ENCODE results near the gene ADGRD1.

Gene ADGRD1

GRCh38 chr12:131108177-131108955 is 154.7 kb downstream of the ADGRD1 start:
- H3K4me2 ChIP-seq (ENCODE audit: low read length) = no peak overlapping the region
- H2BK12ac ChIP-seq (ENCODE audit: low read length) = no peak overlapping the region
- no peak overlapping the region for H4K91ac ChIP-seq (ENCODE audit: low read depth, low read length)
- WGBS (ENCODE audit: extremely low coverage, insufficient coverage, insufficient read length) = no CpG with 5 or more reads among the region's 10 CpGs
- no peak overlapping the region for H2AK5ac ChIP-seq (ENCODE audit: low read length)
- H3K14ac ChIP-seq (ENCODE audit: low read length) = no peak overlapping the region
- H3K79me1 ChIP-seq (ENCODE audit: low read length) = no peaks in the 10 kb centered on the region
- H3K79me2 ChIP-seq (ENCODE audit: control insufficient read depth, insufficient read depth, low read length, poor library complexity) = no peaks in the 10 kb centered on the region
- no peak for DNase-seq
- no peak overlapping the region for H3K23ac ChIP-seq (ENCODE audit: low read length)
- H3K9me3 ChIP-seq (ENCODE audit: insufficient read depth, low read depth, low read length) = peaks cover 5% of the 10 kb centered on the region
- no peak overlapping the region for H2BK5ac ChIP-seq (ENCODE audit: low read depth, low read length, poor library complexity)
- H3K27me3 ChIP-seq (ENCODE audit: insufficient read depth, low read length) = no peaks in the 10 kb centered on the region
- no peak overlapping the region for H3K18ac ChIP-seq (ENCODE audit: low read length)
- no peak overlapping the region for H4K8ac ChIP-seq (ENCODE audit: low read depth, low read length)
- H3K27ac ChIP-seq (ENCODE audit: low read depth, low read length) = no peak overlapping the region
- no peaks in the 10 kb centered on the region for H3K4me1 ChIP-seq (ENCODE audit: control insufficient read depth in 1 of 2, insufficient read depth in 2 of 2, low read length in 2 of 2)
- no peaks in the 10 kb centered on the region for H3K36me3 ChIP-seq (ENCODE audit: control insufficient read depth in 1 of 2, insufficient read depth in 2 of 2, low read length in 2 of 2)
- no peak overlapping the region for H2BK120ac ChIP-seq (ENCODE audit: insufficient read depth, low read length, poor library complexity)
- H3K4me3 ChIP-seq (ENCODE audit: low read depth, low read length) = peak overlapping the region; percentile 34
- no peak overlapping the region for H2AFZ ChIP-seq (ENCODE audit: insufficient read depth, low read length, poor library complexity)
- no peak overlapping the region for H3K4ac ChIP-seq (ENCODE audit: low read depth, low read length)
- H3K9ac ChIP-seq (ENCODE audit: low read length) = no peak overlapping the region
- H4K12ac ChIP-seq (ENCODE audit: low read depth, low read length) = no peak overlapping the region

GRCh38 chr12:131111446-131111845 is 157.7 kb downstream of the ADGRD1 start:
- Histone ChIP-seq H2AK5ac (ENCODE audit: low read length) (no peak overlapping the region), H3K4me2 (ENCODE audit: low read length) (no peak overlapping the region), H3K9me3 (ENCODE audit: insufficient read depth, low read depth, low read length) (peaks cover 9% of the 10 kb centered on the region), H3K23ac (ENCODE audit: low read length) (no peak overlapping the region), H3K79me2 (ENCODE audit: control insufficient read depth, insufficient read depth, low read length, poor library complexity) (no peaks in the 10 kb centered on the region), H4K12ac (ENCODE audit: low read depth, low read length) (no peak overlapping the region), H3K14ac (ENCODE audit: low read length) (no peak overlapping the region), H3K4me3 (ENCODE audit: low read depth, low read length) (no peak overlapping the region), H3K9ac (ENCODE audit: low read length) (no peak overlapping the region), H3K18ac (ENCODE audit: low read length) (no peak overlapping the region), H3K4me1 (ENCODE audit: control insufficient read depth in 1 of 2, insufficient read depth in 2 of 2, low read length in 2 of 2) (no peaks in the 10 kb centered on the region), H3K36me3 (ENCODE audit: control insufficient read depth in 1 of 2, insufficient read depth in 2 of 2, low read length in 2 of 2) (no peaks in the 10 kb centered on the region), H2BK5ac (ENCODE audit: low read depth, low read length, poor library complexity) (no peak overlapping the region), H2BK120ac (ENCODE audit: insufficient read depth, low read length, poor library complexity) (no peak overlapping the region), H2AFZ (ENCODE audit: insufficient read depth, low read length, poor library complexity) (no peak overlapping the region), H4K91ac (ENCODE audit: low read depth, low read length) (no peak overlapping the region), H3K4ac (ENCODE audit: low read depth, low read length) (no peak overlapping the region), H2BK12ac (ENCODE audit: low read length) (no peak overlapping the region), H3K27me3 (ENCODE audit: insufficient read depth, low read length) (no peaks in the 10 kb centered on the region), H3K79me1 (ENCODE audit: low read length) (no peaks in the 10 kb centered on the region), H4K8ac (ENCODE audit: low read depth, low read length) (no peak overlapping the region), H3K27ac (ENCODE audit: low read depth, low read length) (no peak overlapping the region)
- no peak for DNase-seq
- WGBS (ENCODE audit: extremely low coverage, insufficient coverage, insufficient read length) = no CpG with 5 or more reads among the region's 3 CpGs

- H2AK5ac ChIP-seq (ENCODE audit: low read length) = no peak overlapping the region
- H3K4ac ChIP-seq (ENCODE audit: low read depth, low read length) = no peak overlapping the region
- no peak overlapping the region for H3K4me3 ChIP-seq (ENCODE audit: low read depth, low read length)
- H3K4me2 ChIP-seq (ENCODE audit: low read length) = no peak overlapping the region
- DNase-seq = no peak
- H3K79me2 ChIP-seq (ENCODE audit: control insufficient read depth, insufficient read depth, low read length, poor library complexity) = no peaks in the 10 kb centered on the region
- no peak overlapping the region for H3K23ac ChIP-seq (ENCODE audit: low read length)
- peaks cover 9% of the 10 kb centered on the region for H3K9me3 ChIP-seq (ENCODE audit: insufficient read depth, low read depth, low read length)
- H4K8ac ChIP-seq (ENCODE audit: low read depth, low read length) = no peak overlapping the region
- H3K9ac ChIP-seq (ENCODE audit: low read length) = no peak overlapping the region
- H2BK12ac ChIP-seq (ENCODE audit: low read length) = no peak overlapping the region
- H3K27ac ChIP-seq (ENCODE audit: low read depth, low read length) = no peak overlapping the region
- no peak overlapping the region for H3K14ac ChIP-seq (ENCODE audit: low read length)
- no peaks in the 10 kb centered on the region for H3K79me1 ChIP-seq (ENCODE audit: low read length)
- H4K12ac ChIP-seq (ENCODE audit: low read depth, low read length) = no peak overlapping the region
- no peaks in the 10 kb centered on the region for H3K27me3 ChIP-seq (ENCODE audit: insufficient read depth, low read length)
- H2BK5ac ChIP-seq (ENCODE audit: low read depth, low read length, poor library complexity) = no peak overlapping the region
- no peaks in the 10 kb centered on the region for H3K36me3 ChIP-seq (ENCODE audit: control insufficient read depth in 1 of 2, insufficient read depth in 2 of 2, low read length in 2 of 2)
- WGBS (ENCODE audit: extremely low coverage, insufficient coverage, insufficient read length) = no CpG with 5 or more reads among the region's 1 CpG
- H3K4me1 ChIP-seq (ENCODE audit: control insufficient read depth in 1 of 2, insufficient read depth in 2 of 2, low read length in 2 of 2) = no peaks in the 10 kb centered on the region
- H4K91ac ChIP-seq (ENCODE audit: low read depth, low read length) = no peak overlapping the region
- no peak overlapping the region for H2BK120ac ChIP-seq (ENCODE audit: insufficient read depth, low read length, poor library complexity)
- H3K18ac ChIP-seq (ENCODE audit: low read length) = no peak overlapping the region
- H2AFZ ChIP-seq (ENCODE audit: insufficient read depth, low read length, poor library complexity) = no peak overlapping the region
These were observed 158.3 kb downstream of the ADGRD1 start for GRCh38 chr12:131112021-131112420.

- no peak overlapping the region for H3K27ac ChIP-seq (ENCODE audit: low read depth, low read length)
- no peak overlapping the region for H2BK120ac ChIP-seq (ENCODE audit: insufficient read depth, low read length, poor library complexity)
- H3K27me3 ChIP-seq (ENCODE audit: insufficient read depth, low read length) = no peaks in the 10 kb centered on the region
- H3K79me1 ChIP-seq (ENCODE audit: low read length) = no peaks in the 10 kb centered on the region
- peaks cover 9% of the 10 kb centered on the region for H3K9me3 ChIP-seq (ENCODE audit: insufficient read depth, low read depth, low read length)
- no peak overlapping the region for H2BK12ac ChIP-seq (ENCODE audit: low read length)
- no peak overlapping the region for H3K4me2 ChIP-seq (ENCODE audit: low read length)
- DNase-seq = no peak
- no peaks in the 10 kb centered on the region for H3K36me3 ChIP-seq (ENCODE audit: control insufficient read depth in 1 of 2, insufficient read depth in 2 of 2, low read length in 2 of 2)
- no peak overlapping the region for H4K91ac ChIP-seq (ENCODE audit: low read depth, low read length)
- no peaks in the 10 kb centered on the region for H3K4me1 ChIP-seq (ENCODE audit: control insufficient read depth in 1 of 2, insufficient read depth in 2 of 2, low read length in 2 of 2)
- no peak overlapping the region for H4K8ac ChIP-seq (ENCODE audit: low read depth, low read length)
- no peak overlapping the region for H3K9ac ChIP-seq (ENCODE audit: low read length)
- H3K14ac ChIP-seq (ENCODE audit: low read length) = no peak overlapping the region
- H3K79me2 ChIP-seq (ENCODE audit: control insufficient read depth, insufficient read depth, low read length, poor library complexity) = no peaks in the 10 kb centered on the region
- no peak overlapping the region for H3K4ac ChIP-seq (ENCODE audit: low read depth, low read length)
- H2BK5ac ChIP-seq (ENCODE audit: low read depth, low read length, poor library complexity) = no peak overlapping the region
- H3K23ac ChIP-seq (ENCODE audit: low read length) = no peak overlapping the region
- no CpG with 5 or more reads among the region's 4 CpGs for WGBS (ENCODE audit: extremely low coverage, insufficient coverage, insufficient read length)
- no peak overlapping the region for H4K12ac ChIP-seq (ENCODE audit: low read depth, low read length)
- H3K18ac ChIP-seq (ENCODE audit: low read length) = no peak overlapping the region
- no peak overlapping the region for H2AFZ ChIP-seq (ENCODE audit: insufficient read depth, low read length, poor library complexity)
- H3K4me3 ChIP-seq (ENCODE audit: low read depth, low read length) = peak overlapping the region; percentile 7
- no peak overlapping the region for H2AK5ac ChIP-seq (ENCODE audit: low read length)
These were observed 159.1 kb downstream of the ADGRD1 start for GRCh38 chr12:131112700-131113290.

Measured in trophoblast cell (in vitro differentiated cells and primary cell).